Peyer's patch (tissue), 4 donors: ENCODE measurements around the gene PAK1.

Source experiments
- CTCF ChIP-seq, 6 experiments: fragments of 450-650 bp in 4 of 6; fragments of 200-600 bp in 2 of 6; sonication (generic) in 1 of 6; IDR thresholded peaks; one replicate each; pipeline ENCODE4 v1.5.1; 2017 to 2019; ENCODE audit warnings: antibody characterized with exemption in 6 of 6, mild to moderate bottlenecking in 3 of 6, moderate library complexity in 1 of 6
- POLR2A ChIP-seq, 2 donors: fragments of 450-650 bp; IDR thresholded peaks; one replicate each; pipeline ENCODE4 v1.5.1; 2017; ENCODE audit warnings: antibody characterized with exemption in 2 of 2, mild to moderate bottlenecking in 2 of 2, moderate library complexity in 2 of 2

- TF ChIP-seq CTCF (IDR thresholded peaks at IDR 0.05) (no peak), POLR2A (IDR thresholded peaks at IDR 0.05) (no peak)
These were observed 48.5 kb downstream of the PAK1 start for GRCh38 chr11:77425346-77425745.
